22Rv1 (cell line): Measurements from ENCODE around the gene DNAJC12.
A peak's percentile ranks its signal among the peaks of the same experiment; 100 is the strongest.

Experiments
- H3K27ac ChIP-seq: fragments of 450-650 bp; 2 replicates; pipeline ENCODE4 v1.5.1; 2017
- CTCF ChIP-seq: fragments of 450-650 bp; IDR thresholded peaks from 2 replicates; pipeline ENCODE4 v1.5.1; 2017; ENCODE audit warnings: mild to moderate bottlenecking
- ZFX ChIP-seq: fragments of 450-650 bp; IDR thresholded peaks from 2 replicates; pipeline ENCODE4 v1.6.1; 2017; ENCODE audit warnings: antibody characterized with exemption, borderline replicate concordance

The DNAJC12 gene

GRCh38 chr10:67858971-67859370, 21.0 kb upstream of the DNAJC12 start:
- TF ChIP-seq CTCF: no peak
- no peak for TF ChIP-seq ZFX
- no peak overlapping the region for H3K27ac ChIP-seq

- TF ChIP-seq ZFX (no peak), CTCF (no peak)
- no peak overlapping the region for H3K27ac ChIP-seq
Measured at GRCh38 chr10:67853512-67853911, 15.5 kb upstream of the DNAJC12 start.

GRCh38 chr10:67852761-67853160, 14.8 kb upstream of the DNAJC12 start:
- no peak overlapping the region for H3K27ac ChIP-seq
- TF ChIP-seq ZFX (no peak), CTCF (no peak)

- TF ChIP-seq ZFX: no peak
- TF ChIP-seq CTCF: no peak
- no peak overlapping the region for H3K27ac ChIP-seq
Measured at GRCh38 chr10:67851186-67851585, 13.2 kb upstream of the DNAJC12 start.

- H3K27ac ChIP-seq: peak overlapping the region; percentile 80
- TF ChIP-seq CTCF (no peak), ZFX (no peak)
Measured at GRCh38 chr10:67849331-67850011, 11.5 kb upstream of the DNAJC12 start.

GRCh38 chr10:67843284-67843683, 5.3 kb upstream of the DNAJC12 start:
- H3K27ac ChIP-seq: no peak overlapping the region
- TF ChIP-seq CTCF (no peak), ZFX (no peak)

GRCh38 chr10:67841737-67842136, 3.7 kb upstream of the DNAJC12 start:
- TF ChIP-seq ZFX: no peak
- TF ChIP-seq CTCF: no peak

More at GRCh38 chr10:67841737-67842136, 3.7 kb upstream of the DNAJC12 start:
- H3K27ac ChIP-seq: no peak overlapping the region
